GF-D8 (cell line): ENCODE results near the gene CD247.

Source experiments
- DNase-seq: peaks from one replicate; lab custom pipeline; 2025; lab: John Stamatoyannopoulos, UW

The CD247 gene

GRCh38 chr1:167412072-167412471, 106.3 kb downstream of the CD247 start:
- no peak for DNase-seq

- no peak for DNase-seq
These were observed 109.1 kb downstream of the CD247 start for GRCh38 chr1:167409183-167409582.

DNA sequence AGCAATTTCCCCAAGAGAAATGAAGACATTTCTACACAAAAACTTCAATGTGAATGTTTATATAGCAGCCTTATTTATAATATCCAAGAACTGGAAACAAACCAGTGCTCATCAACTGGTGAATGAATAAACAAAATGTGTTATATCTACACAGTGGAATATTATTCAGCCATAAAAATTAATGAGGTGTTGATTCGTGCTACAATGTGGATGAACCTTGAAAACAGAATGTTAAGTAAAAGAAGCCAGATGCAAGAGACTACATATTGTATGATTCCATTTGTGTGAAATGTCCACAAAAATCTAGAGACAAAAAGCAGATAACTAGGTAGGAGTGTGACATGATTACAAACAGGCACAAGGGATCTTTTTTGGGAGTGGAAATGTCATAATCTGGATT, 110.0 kb downstream of the CD247 start:
- DNase-seq, result no peak

DNA sequence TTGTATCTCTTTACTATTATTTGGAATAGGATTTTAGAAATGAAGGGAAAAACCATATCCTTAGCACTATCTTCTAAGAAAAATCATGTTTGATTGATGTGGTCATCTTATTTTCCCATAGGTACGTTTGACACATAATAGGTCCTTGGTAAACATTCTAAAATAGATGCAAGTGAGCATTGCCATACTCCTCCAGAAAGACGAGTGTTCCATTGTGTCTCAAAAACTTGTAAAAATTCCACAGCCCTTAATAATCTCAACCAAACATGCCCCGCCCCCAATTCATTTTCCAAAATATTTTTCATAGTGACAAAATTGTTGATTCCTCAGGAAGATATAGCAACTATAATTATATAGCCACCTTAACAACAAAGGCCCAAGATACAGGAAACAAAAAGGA, 113.4 kb downstream of the CD247 start:
- no peak for DNase-seq

- DNase-seq, result no peak
These were observed 114.0 kb downstream of the CD247 start for GRCh38 chr1:167404161-167404888.

GRCh38 chr1:167401260-167401873, 117.0 kb downstream of the CD247 start:
- peak; percentile 15 for DNase-seq

DNA sequence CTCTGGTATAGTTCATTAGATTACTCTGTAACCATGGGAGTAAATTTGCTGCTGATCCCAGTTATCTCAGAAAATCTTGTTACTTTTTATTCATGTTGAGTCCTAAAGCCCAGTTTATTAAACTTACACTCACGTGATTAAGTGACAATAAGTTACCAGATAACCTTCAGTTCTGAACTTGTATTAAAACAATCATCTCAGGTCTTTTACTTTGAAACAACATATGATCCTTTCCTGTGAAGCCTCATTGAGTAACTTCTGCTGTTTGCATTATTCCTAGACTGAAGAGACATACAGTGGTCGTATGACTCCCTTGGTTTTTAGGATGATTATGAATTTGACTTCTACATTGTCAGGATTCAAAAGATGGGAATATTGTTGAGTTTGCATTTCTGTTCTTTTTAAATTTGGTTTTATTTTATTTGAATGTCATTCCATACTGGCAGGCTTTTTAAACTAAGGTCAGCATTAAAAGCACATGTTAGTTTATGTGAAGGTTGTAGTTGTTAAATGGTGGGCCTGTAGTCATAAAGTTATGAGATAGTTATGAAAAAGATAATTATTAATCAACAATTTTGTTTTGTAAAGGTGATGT, 117.9 kb downstream of the CD247 start:
- DNase-seq, result no peak

GRCh38 chr1:167392200-167392696, 126.1 kb downstream of the CD247 start:
- no peak for DNase-seq

GRCh38 chr1:167388976-167389375, 129.4 kb downstream of the CD247 start:
- no peak for DNase-seq

GRCh38 chr1:167387251-167387910, 130.9 kb downstream of the CD247 start:
- DNase-seq, result no peak
